ENCODE data around the gene ASCL4. TPM values are rescaled to one million over a fixed set of nuclear protein-coding genes. Genes with fewer than 3 reads are reported as not detected.

The ASCL4 gene
- polyA plus RNA-seq, 3 donors = not detected

DNA sequence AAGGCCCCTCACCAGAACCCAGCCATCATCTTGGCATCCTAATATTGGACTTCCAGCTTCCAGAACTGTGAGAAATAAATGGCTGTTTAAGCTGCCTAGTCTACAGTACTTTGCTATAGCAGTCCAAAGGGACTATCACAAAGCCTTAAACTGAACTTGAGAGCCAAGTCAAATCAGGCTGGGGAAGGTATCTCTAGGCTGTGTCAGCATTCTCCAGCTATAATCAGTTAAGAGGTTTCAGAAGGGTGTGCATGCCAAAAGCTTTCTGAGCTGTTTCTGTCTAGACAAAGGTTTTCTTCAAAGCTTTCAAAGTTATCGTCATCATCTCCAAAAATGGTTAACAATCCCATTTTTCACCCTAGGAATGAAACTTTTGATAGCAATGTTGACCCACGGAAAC lies 7.6 kb downstream of the ASCL4 start:
- TF ChIP-seq, protein P1, sequence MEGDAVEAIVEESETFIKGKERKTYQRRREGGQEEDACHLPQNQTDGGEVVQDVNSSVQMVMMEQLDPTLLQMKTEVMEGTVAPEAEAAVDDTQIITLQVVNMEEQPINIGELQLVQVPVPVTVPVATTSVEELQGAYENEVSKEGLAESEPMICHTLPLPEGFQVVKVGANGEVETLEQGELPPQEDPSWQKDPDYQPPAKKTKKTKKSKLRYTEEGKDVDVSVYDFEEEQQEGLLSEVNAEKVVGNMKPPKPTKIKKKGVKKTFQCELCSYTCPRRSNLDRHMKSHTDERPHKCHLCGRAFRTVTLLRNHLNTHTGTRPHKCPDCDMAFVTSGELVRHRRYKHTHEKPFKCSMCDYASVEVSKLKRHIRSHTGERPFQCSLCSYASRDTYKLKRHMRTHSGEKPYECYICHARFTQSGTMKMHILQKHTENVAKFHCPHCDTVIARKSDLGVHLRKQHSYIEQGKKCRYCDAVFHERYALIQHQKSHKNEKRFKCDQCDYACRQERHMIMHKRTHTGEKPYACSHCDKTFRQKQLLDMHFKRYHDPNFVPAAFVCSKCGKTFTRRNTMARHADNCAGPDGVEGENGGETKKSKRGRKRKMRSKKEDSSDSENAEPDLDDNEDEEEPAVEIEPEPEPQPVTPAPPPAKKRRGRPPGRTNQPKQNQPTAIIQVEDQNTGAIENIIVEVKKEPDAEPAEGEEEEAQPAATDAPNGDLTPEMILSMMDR (IDR thresholded peaks at IDR 0.05) = no peak
- no peaks in the 10 kb centered on the region for H3K36me3 ChIP-seq (replicated peaks in 1 of 2; ENCODE audit: control insufficient read depth in 1 of 2, insufficient read depth in 2 of 2, low read length in 2 of 2)
- H2AFZ ChIP-seq (ENCODE audit: insufficient read depth, low read depth, low read length, poor library complexity, severe bottlenecking) = peak overlapping the region; percentile 11
- no peak overlapping the region for H3K27ac ChIP-seq (ENCODE audit: low read depth in 1 of 2, low read length in 2 of 2)
- intact Hi-C loops (cut with micrococcal nuclease) = no loop called here
- Mint-ChIP-seq H3K27me3 (ENCODE audit: low read depth in 3 of 3) (no peaks in the 10 kb centered on the region), H3K9me3 (no peaks in the 10 kb centered on the region), H3K4me1 (peaks cover 57% of the 10 kb centered on the region), H3K36me3 (no peaks in the 10 kb centered on the region), H3K27ac (no peak overlapping the region), H3K4me3 (no peak overlapping the region)
- 64% methylated on average over 2 of the region's 2 CpGs for WGBS (ENCODE audit: insufficient coverage)
- H3K4me2 ChIP-seq (replicated peaks; ENCODE audit: extremely low read depth, low read length, poor library complexity, severe bottlenecking) = no peak overlapping the region
- H3K4me1 ChIP-seq (ENCODE audit: control insufficient read depth in 1 of 2, insufficient read depth in 2 of 2, low read length in 2 of 2) = peaks cover 55 to 59% of the 10 kb centered on the region in 2 donors
- H3K4me3 ChIP-seq (replicated peaks in 1 of 3; ENCODE audit: low read depth in 2 of 3, low read length in 3 of 3) = no peak overlapping the region
- no peak overlapping the region for H3K9ac ChIP-seq (ENCODE audit: insufficient read depth, low read length, poor library complexity, severe bottlenecking)
- peaks cover 0 to under 1% of the 10 kb centered on the region in 2 donors for H3K27me3 ChIP-seq (ENCODE audit: control insufficient read depth in 2 of 2, insufficient read depth in 2 of 2, low read length in 2 of 2)
- no peaks in the 10 kb centered on the region for H4K20me1 ChIP-seq (ENCODE audit: insufficient read depth, low read length)
- no peaks in the 10 kb centered on the region for H3K79me2 ChIP-seq (ENCODE audit: insufficient read depth, low read length)
- no peaks in the 10 kb centered on the region for H3K9me3 ChIP-seq (replicated peaks in 1 of 2; ENCODE audit: control insufficient read depth in 1 of 2, insufficient read depth in 1 of 2, low read length in 2 of 2)
- DNase-seq = no peak

DNA sequence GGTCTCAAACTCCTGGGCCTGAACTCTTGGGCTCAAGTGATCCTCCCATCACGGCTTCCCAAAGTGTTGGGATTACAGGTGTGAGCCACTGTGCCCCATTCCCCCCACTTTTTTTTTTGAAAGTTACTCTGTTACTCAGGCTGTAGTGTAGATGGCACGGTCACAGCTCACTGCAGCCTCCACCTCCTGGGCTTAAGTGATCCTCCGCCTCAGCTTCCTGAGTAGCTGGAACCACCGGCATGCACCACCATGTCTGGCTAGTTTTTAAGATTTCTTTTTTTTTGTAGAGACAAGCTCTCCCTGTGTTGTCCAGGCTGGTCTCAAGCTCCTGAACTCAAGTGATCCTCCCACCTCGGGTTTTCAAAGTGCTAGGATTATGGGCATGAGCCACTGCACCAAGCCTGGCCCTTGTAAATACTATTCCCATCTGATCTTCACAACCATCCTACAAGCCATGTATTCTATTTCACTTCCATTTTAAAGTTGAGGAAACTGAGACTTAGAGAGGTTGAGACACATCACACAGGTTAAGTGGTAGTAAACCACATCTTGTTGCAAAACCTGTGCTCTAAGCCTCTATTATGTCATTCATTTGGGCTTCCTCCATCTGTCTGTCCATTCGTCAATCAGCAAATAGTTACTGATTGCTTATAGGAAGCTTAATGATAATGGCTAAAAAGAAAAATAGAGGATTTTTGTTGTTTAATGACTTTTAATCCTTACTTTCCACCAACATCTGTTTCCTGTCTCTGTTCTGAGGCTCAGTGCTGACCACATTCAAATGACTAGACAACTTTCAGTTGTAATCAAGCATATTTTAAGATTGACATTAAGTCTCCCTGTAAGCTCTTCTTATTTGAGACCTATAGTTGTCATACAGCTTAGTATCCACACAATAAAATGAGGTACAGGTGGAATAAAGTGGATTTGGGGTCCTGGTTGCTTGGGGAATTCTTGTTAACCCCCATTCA lies 9.2 kb downstream of the ASCL4 start:
- Mint-ChIP-seq H3K27ac (peak overlapping the region in 4 of 7 donors; percentile 41 to 70 (median 57)), H3K4me1 (peaks cover 47% of the 10 kb centered on the region), H3K27me3 (ENCODE audit: low read depth in 3 of 3) (peaks cover 0 to 1% (median 0%) of the 10 kb centered on the region in 3 donors), H3K4me3 (no peak overlapping the region), H3K9me3 (no peaks in the 10 kb centered on the region), H3K36me3 (no peaks in the 10 kb centered on the region)
- no peak for DNase-seq
- peaks cover 43 to 46% of the 10 kb centered on the region in 2 donors for H3K4me1 ChIP-seq (ENCODE audit: control insufficient read depth in 1 of 2, insufficient read depth in 2 of 2, low read length in 2 of 2)
- H3K36me3 ChIP-seq (replicated peaks in 1 of 2; ENCODE audit: control insufficient read depth in 1 of 2, insufficient read depth in 2 of 2, low read length in 2 of 2) = no peaks in the 10 kb centered on the region
- peak overlapping the region; percentile 8 for H3K4me2 ChIP-seq (replicated peaks; ENCODE audit: extremely low read depth, low read length, poor library complexity, severe bottlenecking)
- no peak overlapping the region for H3K9ac ChIP-seq (ENCODE audit: insufficient read depth, low read length, poor library complexity, severe bottlenecking)
- TF ChIP-seq, protein P1 (IDR thresholded peaks at IDR 0.05) = no peak
- no peaks in the 10 kb centered on the region for H3K9me3 ChIP-seq (replicated peaks in 1 of 2; ENCODE audit: control insufficient read depth in 1 of 2, insufficient read depth in 1 of 2, low read length in 2 of 2)
- H3K79me2 ChIP-seq (ENCODE audit: insufficient read depth, low read length) = no peaks in the 10 kb centered on the region
- intact Hi-C loops (cut with micrococcal nuclease) = no loop called here
- no peaks in the 10 kb centered on the region for H4K20me1 ChIP-seq (ENCODE audit: insufficient read depth, low read length)
- no peak overlapping the region for H3K4me3 ChIP-seq (replicated peaks in 1 of 3; ENCODE audit: low read depth in 2 of 3, low read length in 3 of 3)
- no peaks in the 10 kb centered on the region for H3K27me3 ChIP-seq (ENCODE audit: control insufficient read depth in 2 of 2, insufficient read depth in 2 of 2, low read length in 2 of 2)
- H2AFZ ChIP-seq (ENCODE audit: insufficient read depth, low read depth, low read length, poor library complexity, severe bottlenecking) = no peak overlapping the region
- peak overlapping the region in 1 of 2 donors; percentile 6 for H3K27ac ChIP-seq (ENCODE audit: low read depth in 1 of 2, low read length in 2 of 2)
- WGBS (ENCODE audit: insufficient coverage) = 68% methylated on average over 4 of the region's 6 CpGs
